Measurements from ENCODE around the gene SEMA7A. TPM values are rescaled to one million over a fixed set of nuclear protein-coding genes. Genes with fewer than 3 reads are reported as not detected.
A peak's percentile ranks its signal among the peaks of the same experiment; 100 is the strongest.

SEMA7A gene
- total and polyA plus RNA-seq, 2 of the 4 experiments (the other 2 are of a cell fraction) = 30.5 to 87.3 TPM

DNA sequence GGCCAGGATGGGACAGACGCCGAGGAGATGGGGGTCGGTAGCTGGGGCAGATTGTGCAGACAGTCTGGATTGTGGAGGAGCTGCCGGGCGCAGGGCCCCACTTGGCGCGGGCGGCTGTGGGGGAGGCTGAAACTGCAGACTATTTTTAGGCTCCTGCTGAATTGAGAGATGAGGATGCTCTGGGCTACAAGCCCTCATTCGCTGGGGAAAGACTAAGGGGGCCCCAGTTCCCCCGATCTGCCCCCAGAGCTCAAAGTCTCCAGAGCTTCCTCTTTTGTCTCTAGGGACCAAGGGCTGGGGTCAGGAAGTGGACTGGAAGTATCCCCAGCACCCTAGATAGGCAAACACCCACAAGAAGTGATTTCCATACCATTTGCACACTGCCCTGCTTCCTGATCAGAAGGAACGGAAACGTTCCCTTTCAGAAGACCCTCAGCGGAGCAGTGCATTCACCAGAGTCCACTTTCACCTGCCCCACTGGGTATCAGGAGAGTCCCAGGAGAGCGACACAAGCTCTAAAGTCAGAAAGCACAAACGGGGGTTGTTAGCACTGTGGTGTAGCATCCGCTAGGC, 29.7 kb downstream of the SEMA7A start:
- Histone ChIP-seq H3K79me1 (ENCODE audit: low read depth in 1 of 2, low read length in 2 of 2) (peaks cover 0 to 34% of the 10 kb centered on the region in 2 experiments; a peak in 2 of 4 replicates), H2AK5ac (ENCODE audit: low read depth, low read length) (peak overlapping the region; percentile 56), H4K8ac (ENCODE audit: low read depth in 2 of 2, low read length in 2 of 2) (peak overlapping the region in 1 of 2 experiments; percentile 43; a peak in 2 of 4 replicates), H3K23ac (ENCODE audit: low read depth, low read length) (peak overlapping the region; percentile 58; the same call in 1 of the 2 replicates), H3K4ac (ENCODE audit: low read depth, low read length) (peak overlapping the region; percentile 11), H3K18ac (ENCODE audit: low read depth, low read length) (no peak overlapping the region; the same call in 1 of the 2 replicates), H2BK20ac (ENCODE audit: low read depth, low read length) (0 out of 2 replicates have a peak overlapping the region, but pooled peaks have one; percentile 37), H2BK15ac (ENCODE audit: low read depth, low read length) (0 out of 3 replicates have a peak overlapping the region, but pooled peaks have one; percentile 23), H3K36me3 (ENCODE audit: control insufficient read depth, insufficient read depth, low read length) (no peaks in the 10 kb centered on the region), H4K20me1 (ENCODE audit: insufficient read depth, low read length) (no peaks in the 10 kb centered on the region), H3K27ac (ENCODE audit: insufficient read depth, low read length) (no peak overlapping the region), H4K5ac (ENCODE audit: low read depth, low read length) (peak overlapping the region; percentile 5; the same call in 1 of the 2 replicates), H4K91ac (ENCODE audit: insufficient read depth, low read depth, low read length) (peak overlapping the region; percentile 62), H2BK5ac (ENCODE audit: low read depth, low read length, poor library complexity, severe bottlenecking) (peak overlapping the region; percentile 10), H3K14ac (replicated peaks; ENCODE audit: low read depth, low read length) (peak overlapping the region; percentile 20), H3K27me3 (ENCODE audit: control insufficient read depth, insufficient read depth, low read length) (no peaks in the 10 kb centered on the region), H2BK120ac (ENCODE audit: low read depth, low read length) (peak overlapping the region; percentile 31), H3K4me1 (ENCODE audit: control insufficient read depth, insufficient read depth, low read length) (peaks cover 36% of the 10 kb centered on the region), H2AK9ac (replicated peaks; ENCODE audit: low read depth, low read length, poor library complexity) (no peak overlapping the region), H3K4me2 (ENCODE audit: low read depth, low read length) (no peak overlapping the region), H3K9ac (ENCODE audit: low read depth, low read length) (no peak overlapping the region), H3K4me3 (ENCODE audit: insufficient read depth, low read depth, low read length) (no peak overlapping the region), H2AFZ (replicated peaks; ENCODE audit: low read length, poor library complexity) (peak overlapping the region; percentile 82), H3K56ac (ENCODE audit: extremely low read depth, insufficient read depth, low read length) (no peak overlapping the region), H3K9me3 (ENCODE audit: control insufficient read depth, insufficient read depth, low read length) (no peaks in the 10 kb centered on the region), H3K9me1 (ENCODE audit: insufficient read depth, low read length) (peaks cover 49% of the 10 kb centered on the region)
- TF ChIP-seq RCOR1 (IDR thresholded peaks at IDR 0.05; ENCODE audit: insufficient replicate concordance, low read length) (no peak), NFE2L2 (IDR thresholded peaks at IDR 0.05; ENCODE audit: low read depth, low read length) (no peak), RAD21 (IDR thresholded peaks at IDR 0.05; ENCODE audit: low read length) (no peak), FOS (IDR thresholded peaks at IDR 0.05; ENCODE audit: low read depth, low read length) (no peak), POLR2A (IDR thresholded peaks at IDR 0.05; ENCODE audit: low read depth, low read length) (no peak), RFX5 (IDR thresholded peaks at IDR 0.05; ENCODE audit: low read depth, low read length) (no peak), BHLHE40 (IDR thresholded peaks at IDR 0.05; ENCODE audit: low read depth, low read length) (no peak)
- DNase-seq (no peak), ATAC-seq (ENCODE audit: low read depth) (no peak)
- ChIA-PET CTCF (no interaction called here), POLR2A (ENCODE audit: unreplicated experiment) (no interaction called here)
- dilution Hi-C loops (cut with HindIII; ENCODE audit: low sequenced_read_pairs, unreplicated experiment) (no loop called here), in situ Hi-C loops (cut with MboI; ENCODE audit: low sequenced_read_pairs) (no loop called here), intact Hi-C loops (cut with micrococcal nuclease) (no loop called here)
- 21% methylated on average over 6 of the region's 16 CpGs; no CpG with 5 or more reads in 1 of the 2 experiments for WGBS, 2 experiments (ENCODE audit: extremely low coverage in 2 of 2, insufficient read length in 1 of 2)
- BruUV-seq (replicated peaks) = no TSS peak
